ENCODE results near the gene ANKRD2. TPM values are rescaled to one million over a fixed set of nuclear protein-coding genes. Genes with fewer than 3 reads are reported as not detected.

ANKRD2 gene
- total and polyA plus RNA-seq, 2 donors from 2014 or later: 3.6 to 10.0 TPM

- no peak for DNase-seq
- Histone ChIP-seq H3K27me3 (ENCODE audit: control insufficient read depth, insufficient read depth, low read length) (no peaks in the 10 kb centered on the region), H3K4me3 (ENCODE audit: low read length in 3 of 3) (no peak overlapping the region), H3K27ac (ENCODE audit: low read depth in 2 of 2, low read length in 2 of 2) (no peak overlapping the region), H3K9me3 (ENCODE audit: control insufficient read depth in 2 of 3, insufficient read depth in 1 of 3, low read length in 3 of 3) (no peaks in the 10 kb centered on the region), H3K9ac (ENCODE audit: low read length in 3 of 3) (no peak overlapping the region), H3K4me1 (ENCODE audit: control insufficient read depth in 2 of 3, insufficient read depth in 2 of 3, low read depth in 1 of 3, low read length in 3 of 3) (peaks cover 0 to 16% (median 12%) of the 10 kb centered on the region in 3 donors), H3K36me3 (ENCODE audit: control insufficient read depth in 2 of 3, insufficient read depth in 3 of 3, low read length in 3 of 3) (no peaks in the 10 kb centered on the region)
- TF ChIP-seq CTCF (IDR thresholded peaks at IDR 0.05; ENCODE audit: borderline replicate concordance, extremely low read depth, insufficient read depth): no peak
- intact Hi-C loops (cut with DNase I): no loop called here
- FAIRE-seq: no peak
Measured at GRCh38 chr10:97577701-97578100, 5.1 kb downstream of the ANKRD2 start.

- Histone ChIP-seq H3K9me3 (ENCODE audit: control insufficient read depth in 2 of 3, insufficient read depth in 1 of 3, low read length in 3 of 3) (no peaks in the 10 kb centered on the region), H3K9ac (ENCODE audit: low read length in 3 of 3) (no peak overlapping the region), H3K4me3 (ENCODE audit: low read length in 3 of 3) (no peak overlapping the region), H3K27ac (ENCODE audit: low read depth in 2 of 2, low read length in 2 of 2) (no peak overlapping the region), H3K36me3 (ENCODE audit: control insufficient read depth in 2 of 3, insufficient read depth in 3 of 3, low read length in 3 of 3) (no peaks in the 10 kb centered on the region), H3K27me3 (ENCODE audit: control insufficient read depth, insufficient read depth, low read length) (no peaks in the 10 kb centered on the region), H3K4me1 (ENCODE audit: control insufficient read depth in 2 of 3, insufficient read depth in 2 of 3, low read depth in 1 of 3, low read length in 3 of 3) (peaks cover 0 to 16% (median 9%) of the 10 kb centered on the region in 3 donors)
- FAIRE-seq (no peak), DNase-seq (no peak)
- intact Hi-C loops (cut with DNase I): no loop called here
- TF ChIP-seq CTCF (IDR thresholded peaks at IDR 0.05; ENCODE audit: borderline replicate concordance, extremely low read depth, insufficient read depth): no peak
Measured at GRCh38 chr10:97578171-97578844, 5.7 kb downstream of the ANKRD2 start.

- H3K9ac ChIP-seq (ENCODE audit: low read length in 3 of 3): no peak overlapping the region
- no peak for DNase-seq
- no peak overlapping the region for H3K27ac ChIP-seq (ENCODE audit: low read depth in 2 of 2, low read length in 2 of 2)
- FAIRE-seq: no peak
- H3K36me3 ChIP-seq (ENCODE audit: control insufficient read depth in 2 of 3, insufficient read depth in 3 of 3, low read length in 3 of 3): no peaks in the 10 kb centered on the region
- TF ChIP-seq CTCF (IDR thresholded peaks at IDR 0.05; ENCODE audit: borderline replicate concordance, extremely low read depth, insufficient read depth): no peak
- no peaks in the 10 kb centered on the region for H3K9me3 ChIP-seq (ENCODE audit: control insufficient read depth in 2 of 3, insufficient read depth in 1 of 3, low read length in 3 of 3)
- H3K4me3 ChIP-seq (ENCODE audit: low read length in 3 of 3): no peak overlapping the region
- intact Hi-C loops (cut with DNase I): no loop called here
- no peaks in the 10 kb centered on the region for H3K27me3 ChIP-seq (ENCODE audit: control insufficient read depth, insufficient read depth, low read length)
- peaks cover 0 to 20% (median 15%) of the 10 kb centered on the region in 3 donors for H3K4me1 ChIP-seq (ENCODE audit: control insufficient read depth in 2 of 3, insufficient read depth in 2 of 3, low read depth in 1 of 3, low read length in 3 of 3)
Measured at GRCh38 chr10:97580421-97581367, 8.1 kb downstream of the ANKRD2 start.

Measured in kidney (tissue), 14 donors.